ENCODE results near the gene BAHCC1.

GRCh38 chr17:81418710-81419318 is 23.6 kb downstream of the BAHCC1 start:
- TF ChIP-seq CTCF (IDR thresholded peaks at IDR 0.05), result no peak
- TF ChIP-seq POLR2A (IDR thresholded peaks at IDR 0.05), result no peak
- TF ChIP-seq POLR2AphosphoS5 (IDR thresholded peaks at IDR 0.05), result no peak

Measured in prostate gland (tissue), 2 donors.